ENCODE results near the gene CIDEA.

Gene CIDEA

DNA sequence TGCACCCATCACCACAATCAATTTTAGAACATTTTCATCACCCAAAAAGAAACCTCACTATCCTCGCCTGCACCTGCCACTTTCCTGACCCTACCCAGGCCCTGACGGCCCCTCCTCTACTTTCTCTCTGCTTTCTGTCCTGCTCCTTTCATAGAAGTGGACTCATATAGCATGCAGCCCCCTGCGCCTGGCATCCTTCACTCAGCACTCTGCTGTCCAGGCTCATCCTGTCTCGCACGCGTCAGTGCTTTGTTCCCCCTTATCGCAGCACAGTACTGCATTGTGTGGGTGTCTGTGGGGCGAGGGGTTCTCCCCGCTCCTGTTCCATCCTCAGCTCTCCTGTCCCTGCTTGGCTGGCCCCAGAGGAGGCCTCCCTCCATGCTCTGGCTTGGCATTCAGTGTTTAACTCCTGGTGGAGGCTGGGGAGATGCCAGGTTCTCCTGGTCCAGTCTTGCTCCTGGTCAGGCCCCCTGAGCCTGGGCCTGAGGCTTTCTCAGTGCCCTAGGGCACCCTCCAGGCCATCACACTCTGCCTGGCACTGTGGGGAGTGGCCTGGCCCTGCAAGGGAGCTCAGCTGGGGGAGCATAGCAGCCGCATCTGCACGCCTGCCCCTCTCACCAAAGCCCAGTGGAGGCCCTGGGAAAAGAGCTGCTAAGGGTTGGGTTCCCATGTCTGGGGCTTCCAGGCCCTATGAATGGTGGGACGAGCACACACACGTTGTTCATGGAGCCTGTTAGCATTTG, 47.3 kb downstream of the CIDEA start:
- DNase-seq (ENCODE audit: low spot score) = no peak

- no peak for DNase-seq (ENCODE audit: low spot score)
Observed at GRCh38 chr18:12302391-12303147, 48.4 kb downstream of the CIDEA start.

DNA sequence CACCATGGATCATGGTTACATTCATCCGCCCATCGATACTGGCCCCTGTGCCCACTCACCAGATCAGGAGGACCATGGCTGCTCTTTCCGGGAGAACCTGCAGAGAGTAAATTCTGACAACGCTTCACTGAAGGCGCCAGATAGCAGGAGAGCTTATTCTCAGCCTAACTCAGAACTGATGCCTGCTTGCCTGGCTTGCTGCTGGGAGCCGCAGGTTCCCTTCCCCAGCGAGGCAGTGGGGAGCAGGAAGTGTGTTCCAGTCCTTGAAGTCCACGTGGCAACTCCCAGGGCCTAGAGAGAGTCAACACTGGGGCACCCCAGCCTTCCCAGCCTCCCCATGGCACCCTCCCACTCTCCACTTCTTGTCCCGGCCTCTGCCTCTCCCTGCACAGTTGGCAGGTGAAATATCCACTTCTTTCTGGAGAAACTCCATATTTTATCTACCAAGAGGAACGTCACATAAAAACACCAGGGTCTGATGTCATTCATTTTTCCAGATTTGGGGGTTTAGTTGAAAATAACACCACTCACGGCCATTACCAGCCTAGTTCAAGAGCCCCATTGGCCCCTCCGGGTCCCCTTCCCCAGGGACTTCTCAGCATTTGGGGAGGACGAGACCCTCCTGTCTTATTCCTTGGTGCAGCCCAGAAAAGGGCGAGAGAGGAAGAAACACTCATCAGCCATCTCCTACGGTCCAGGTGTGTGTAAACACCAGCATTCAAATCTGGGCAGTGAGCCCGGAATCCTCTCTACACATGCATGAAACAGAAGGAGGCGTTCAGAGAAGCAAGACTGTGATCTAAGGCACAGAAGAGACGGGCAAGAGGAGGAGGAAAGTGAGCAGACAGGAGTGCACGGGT, 50.4 kb downstream of the CIDEA start:
- DNase-seq (ENCODE audit: low spot score) = no peak

DNA sequence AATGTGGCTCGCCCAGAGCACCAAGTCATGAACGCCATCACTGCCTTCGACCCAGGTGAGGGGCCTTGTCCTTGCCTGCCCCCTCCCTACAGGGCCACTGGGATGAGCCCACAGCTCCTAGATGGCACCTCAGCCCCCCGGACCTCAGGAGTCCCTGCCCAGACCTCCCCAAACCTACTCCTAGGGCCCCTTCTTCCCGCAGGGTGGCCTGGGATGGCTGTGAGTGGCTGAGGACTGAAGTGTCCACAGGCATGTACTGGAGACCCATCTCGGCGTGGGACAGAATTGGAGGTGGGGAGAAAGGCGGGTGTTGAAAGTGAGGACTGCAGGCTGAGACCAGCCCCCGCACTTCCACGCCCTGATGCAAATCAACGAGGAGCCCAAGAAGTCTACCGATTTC, 51.0 kb downstream of the CIDEA start:
- DNase-seq (ENCODE audit: low spot score) = no peak

DNA sequence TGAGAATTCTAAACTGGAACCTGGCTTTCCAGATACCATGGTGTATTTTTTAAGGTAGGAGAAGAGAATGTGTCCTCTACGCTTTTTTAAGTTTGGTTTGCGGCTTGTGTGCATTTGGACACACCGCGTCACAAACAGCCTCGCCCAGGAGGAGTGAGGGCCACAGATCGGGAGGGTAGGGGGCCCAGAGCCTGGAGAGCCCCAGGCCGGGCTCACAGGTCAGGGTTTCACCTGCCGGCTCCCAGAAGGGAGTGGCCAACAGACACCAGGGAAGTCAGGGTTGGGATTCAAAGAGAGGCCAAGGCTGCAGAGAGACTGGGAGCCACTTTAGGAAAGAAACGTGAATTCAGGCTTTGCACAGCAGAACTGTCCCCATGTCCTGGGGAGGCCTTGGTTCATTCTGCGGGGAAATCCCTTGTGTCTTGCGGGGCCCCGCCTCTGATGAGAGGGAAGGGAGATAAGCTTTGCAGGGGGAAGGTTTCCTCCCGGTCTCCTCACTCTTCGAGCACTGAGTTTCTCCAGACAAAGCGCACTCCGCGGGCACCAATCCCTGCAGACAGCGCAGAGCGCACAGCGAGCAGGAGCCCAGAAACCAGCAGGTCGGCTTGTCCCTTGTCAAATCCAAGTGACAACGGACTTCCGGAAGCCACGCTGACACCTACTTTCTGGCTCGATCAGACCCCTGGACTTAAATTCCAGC, 51.9 kb downstream of the CIDEA start:
- no peak for DNase-seq (ENCODE audit: low spot score)

- no peak for DNase-seq (ENCODE audit: low spot score)
Observed at GRCh38 chr18:12306752-12307700, 52.9 kb downstream of the CIDEA start.

GRCh38 chr18:12307701-12308385, 53.7 kb downstream of the CIDEA start, which contains the start of gene TUBB6:
Gene TUBB6 (plus strand): TSS chr18:12308241. CDS start chr18:12308293, 52 bp downstream.
- DNase-seq (ENCODE audit: low spot score) = peak; percentile 46

DNA sequence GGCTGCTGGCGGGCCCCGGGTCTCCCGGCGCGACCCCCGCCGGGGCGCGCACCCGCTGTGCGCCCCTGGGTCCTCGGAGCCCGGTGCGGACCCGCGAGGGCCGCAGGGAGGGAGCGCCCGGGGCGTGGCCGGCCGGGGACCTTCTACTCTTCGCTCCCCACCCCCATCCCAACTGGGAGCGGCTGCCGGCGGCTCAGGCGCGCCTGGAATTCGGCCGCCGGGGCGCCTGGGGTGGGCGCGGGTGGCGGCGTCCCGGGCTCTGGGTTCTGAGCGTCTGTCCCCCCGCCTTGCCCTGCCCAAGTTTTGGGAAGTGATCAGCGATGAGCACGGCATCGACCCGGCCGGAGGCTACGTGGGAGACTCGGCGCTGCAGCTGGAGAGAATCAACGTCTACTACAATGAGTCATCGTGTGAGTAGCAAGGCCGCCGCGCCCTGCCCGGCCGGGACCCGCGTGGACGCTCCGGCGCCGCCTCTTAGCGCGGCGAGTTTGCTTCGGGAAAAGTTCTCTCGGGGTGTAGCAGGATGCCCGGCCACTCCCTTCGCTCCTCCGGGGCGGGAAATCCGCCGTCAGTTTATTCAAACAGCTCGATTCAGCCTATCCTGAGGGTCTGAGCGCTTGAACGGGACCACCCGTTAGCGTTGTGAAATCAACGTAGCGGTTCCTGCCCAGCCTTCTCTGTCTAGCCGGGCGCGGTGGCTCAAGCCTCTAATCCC, 54.4 kb downstream of the CIDEA start:
- peak; percentile 83 for DNase-seq (ENCODE audit: low spot score)

DNA sequence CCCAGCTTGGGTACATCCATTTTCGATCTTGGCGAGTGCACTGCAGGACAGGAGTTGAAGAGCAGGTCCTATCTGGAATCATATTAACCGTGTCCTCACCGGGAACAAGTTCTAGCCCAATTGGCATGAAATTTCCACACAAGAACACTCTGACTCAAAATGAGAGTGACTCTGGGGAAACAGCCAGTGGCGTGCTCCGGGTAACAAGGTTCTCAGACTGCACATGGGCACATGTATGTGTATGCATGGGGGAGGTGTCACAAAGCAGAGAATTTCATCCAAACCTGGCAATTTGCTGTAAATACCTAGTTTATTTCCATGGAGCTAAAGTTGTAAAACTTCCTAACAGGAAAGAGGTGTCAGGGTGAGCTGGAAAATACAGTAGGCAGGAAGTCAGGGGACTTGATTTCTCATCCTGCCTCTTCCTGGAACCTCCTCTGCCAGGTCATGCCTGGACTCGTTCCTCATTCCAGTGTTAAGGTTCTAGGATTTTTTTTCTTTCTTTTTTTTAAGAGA, 55.6 kb downstream of the CIDEA start:
- peak; percentile 41 for DNase-seq (ENCODE audit: low spot score)

DNA sequence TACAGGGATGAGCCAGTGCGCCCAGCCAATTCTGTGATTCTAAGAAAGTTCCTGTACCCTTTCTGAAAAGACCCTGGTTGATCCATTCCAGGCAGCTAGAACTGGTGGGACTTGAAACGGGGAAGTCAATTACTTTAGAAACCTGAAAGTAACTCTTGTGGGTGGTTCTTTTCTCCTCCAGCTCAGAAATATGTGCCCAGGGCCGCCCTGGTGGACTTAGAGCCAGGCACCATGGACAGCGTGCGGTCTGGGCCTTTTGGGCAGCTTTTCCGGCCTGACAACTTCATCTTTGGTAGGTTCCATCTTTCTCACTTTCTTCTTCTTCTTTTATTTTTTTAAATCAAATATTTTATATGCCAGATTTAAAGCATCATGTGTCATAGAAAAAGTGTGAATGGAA, 56.6 kb downstream of the CIDEA start:
- no peak for DNase-seq (ENCODE audit: low spot score)

DNA sequence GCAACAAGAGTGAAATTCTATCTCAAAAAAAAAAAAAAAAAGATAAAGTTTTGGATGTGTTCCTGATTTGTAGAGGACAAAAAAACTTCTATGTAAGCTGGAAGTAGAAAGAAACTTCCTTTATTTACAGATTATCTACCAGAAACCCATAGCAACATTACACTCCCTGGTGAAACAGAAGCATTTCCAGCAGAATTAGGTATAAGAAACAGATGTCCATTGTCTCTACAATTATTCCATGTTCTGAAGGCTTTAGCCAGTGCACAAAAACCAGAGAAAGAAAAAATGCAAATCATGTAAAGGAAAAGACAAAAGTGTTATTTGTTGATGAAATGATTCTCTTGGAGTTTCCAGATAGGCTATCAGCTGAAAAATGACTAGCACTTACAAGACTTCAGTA, 58.8 kb downstream of the CIDEA start:
- no peak for DNase-seq (ENCODE audit: low spot score)

DNA sequence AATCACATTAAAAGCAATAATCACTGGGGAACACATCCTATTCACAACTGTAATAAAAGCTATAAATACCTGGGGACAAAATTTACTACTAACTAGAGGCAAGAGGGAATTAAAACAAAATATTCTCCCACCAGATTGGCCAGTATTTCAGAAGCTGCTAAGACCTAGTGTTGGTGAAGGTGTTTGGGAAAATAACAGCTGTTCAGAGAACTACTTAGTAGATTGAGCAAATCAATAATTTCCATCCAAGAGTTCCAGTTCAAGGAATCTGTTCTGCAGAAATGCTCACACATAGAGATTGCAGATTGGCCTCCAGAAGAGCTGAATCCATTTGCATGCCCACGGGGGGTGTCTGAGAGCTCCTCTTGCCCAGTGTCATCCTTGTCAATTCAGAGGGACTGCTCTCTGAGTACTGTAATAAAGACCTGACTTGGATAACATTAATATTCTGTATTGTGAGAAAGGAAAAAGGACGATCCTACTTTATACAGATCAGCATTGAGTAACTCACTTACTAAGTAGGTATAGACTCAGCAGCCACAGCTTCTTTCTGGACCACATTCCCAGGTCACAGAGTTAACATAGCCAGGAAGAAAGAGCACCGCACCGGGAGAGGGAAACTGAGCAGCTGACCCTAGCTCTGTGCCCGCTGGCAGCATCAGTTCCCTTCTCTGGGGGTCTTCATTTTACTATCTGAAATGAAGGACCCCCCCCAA, 59.5 kb downstream of the CIDEA start:
- DNase-seq (ENCODE audit: low spot score) = no peak

GRCh38 chr18:12314591-12315305, 60.6 kb downstream of the CIDEA start:
- DNase-seq (ENCODE audit: low spot score) = no peak

- no peak for DNase-seq (ENCODE audit: low spot score)
Observed at GRCh38 chr18:12315490-12315889, 61.3 kb downstream of the CIDEA start.

DNA sequence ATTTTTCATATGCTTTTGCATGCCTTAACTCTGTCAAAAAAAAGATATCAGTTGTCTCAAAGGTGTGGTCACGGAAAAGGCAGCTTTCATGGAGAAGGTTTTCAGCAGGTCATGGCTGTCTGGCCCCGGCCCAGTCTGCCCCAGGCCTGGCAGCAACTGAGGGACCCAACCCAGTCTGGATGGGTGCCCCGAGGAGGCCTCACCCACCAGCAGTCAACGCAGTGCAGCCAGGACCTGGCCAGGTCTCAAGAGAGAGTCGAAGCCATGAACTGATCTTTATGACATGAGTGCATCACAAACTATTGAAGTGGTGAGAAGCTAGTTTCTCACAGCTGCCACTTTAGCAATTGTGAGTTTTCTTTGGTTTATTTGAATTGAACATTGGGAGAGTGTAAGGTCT, 61.8 kb downstream of the CIDEA start:
- no peak for DNase-seq (ENCODE audit: low spot score)

DNA sequence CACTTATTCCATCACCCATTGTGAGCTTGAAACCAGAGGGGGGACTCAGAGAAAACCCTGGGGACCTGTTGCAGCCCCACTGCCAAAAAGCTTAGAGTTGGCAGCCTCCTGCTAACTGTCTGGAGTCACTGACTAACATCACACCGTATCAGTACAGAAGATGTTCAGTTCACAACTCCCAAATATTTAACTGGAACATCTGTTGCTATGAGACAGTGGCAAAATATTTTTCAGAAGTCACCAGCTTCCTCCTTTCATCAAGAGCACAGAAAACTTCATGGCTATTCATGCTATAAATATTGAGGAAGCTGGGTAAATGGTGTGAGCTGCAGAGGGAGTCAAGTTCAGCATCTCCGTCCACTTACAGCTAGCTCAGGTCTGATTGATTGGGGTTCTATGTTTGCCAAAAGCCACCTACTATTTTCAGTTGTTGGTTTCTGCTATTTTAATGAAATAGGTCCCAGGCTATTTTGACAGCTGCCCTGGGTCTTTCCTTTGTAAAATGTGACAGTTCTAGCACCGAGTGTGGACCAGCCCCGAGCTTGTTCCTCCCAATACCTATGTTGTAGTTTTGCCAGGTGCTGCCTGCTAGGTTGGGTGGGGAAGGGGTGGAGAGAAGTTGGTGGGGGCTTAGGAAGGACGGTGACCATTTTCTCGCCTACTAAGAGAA, 63.6 kb downstream of the CIDEA start:
- DNase-seq (ENCODE audit: low spot score) = no peak

DNA sequence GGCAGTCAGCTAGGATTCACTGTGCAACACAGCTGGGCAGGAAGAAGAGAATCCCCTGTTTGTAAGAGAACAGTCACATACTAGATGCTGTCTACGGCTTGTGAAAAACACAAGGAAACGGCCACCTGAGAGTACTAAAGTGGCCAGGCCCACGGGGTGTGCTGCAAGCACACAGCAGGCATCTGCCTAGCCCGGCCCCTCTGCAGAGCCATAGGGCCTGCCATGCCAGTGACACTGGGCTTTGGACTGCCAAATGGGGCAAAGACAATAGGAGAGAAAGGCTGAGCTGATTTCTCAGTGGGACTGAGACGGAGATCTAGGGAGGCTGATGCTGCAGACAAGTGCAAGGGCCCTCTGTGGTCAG, 64.2 kb downstream of the CIDEA start:
- no peak for DNase-seq (ENCODE audit: low spot score)
